Measurements from ENCODE around the gene PRR18.

DNA sequence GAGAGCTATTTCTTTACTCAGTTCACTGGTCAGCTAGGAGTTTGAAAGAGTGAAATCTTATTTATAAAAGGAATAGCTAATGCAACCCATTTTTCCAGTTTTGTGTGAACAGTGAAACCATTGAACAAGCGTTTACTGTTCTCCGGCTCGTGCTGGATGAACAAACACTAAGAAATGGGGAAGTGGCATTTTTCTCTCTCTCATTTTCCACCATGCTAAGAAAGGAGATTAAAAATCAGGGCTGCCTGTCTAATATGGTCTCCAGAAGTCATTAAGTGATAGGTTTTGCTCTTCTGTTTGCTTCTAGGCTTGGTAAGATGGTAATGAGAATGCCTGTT, 34.9 kb upstream of the PRR18 start:
- TF ChIP-seq, protein P1, sequence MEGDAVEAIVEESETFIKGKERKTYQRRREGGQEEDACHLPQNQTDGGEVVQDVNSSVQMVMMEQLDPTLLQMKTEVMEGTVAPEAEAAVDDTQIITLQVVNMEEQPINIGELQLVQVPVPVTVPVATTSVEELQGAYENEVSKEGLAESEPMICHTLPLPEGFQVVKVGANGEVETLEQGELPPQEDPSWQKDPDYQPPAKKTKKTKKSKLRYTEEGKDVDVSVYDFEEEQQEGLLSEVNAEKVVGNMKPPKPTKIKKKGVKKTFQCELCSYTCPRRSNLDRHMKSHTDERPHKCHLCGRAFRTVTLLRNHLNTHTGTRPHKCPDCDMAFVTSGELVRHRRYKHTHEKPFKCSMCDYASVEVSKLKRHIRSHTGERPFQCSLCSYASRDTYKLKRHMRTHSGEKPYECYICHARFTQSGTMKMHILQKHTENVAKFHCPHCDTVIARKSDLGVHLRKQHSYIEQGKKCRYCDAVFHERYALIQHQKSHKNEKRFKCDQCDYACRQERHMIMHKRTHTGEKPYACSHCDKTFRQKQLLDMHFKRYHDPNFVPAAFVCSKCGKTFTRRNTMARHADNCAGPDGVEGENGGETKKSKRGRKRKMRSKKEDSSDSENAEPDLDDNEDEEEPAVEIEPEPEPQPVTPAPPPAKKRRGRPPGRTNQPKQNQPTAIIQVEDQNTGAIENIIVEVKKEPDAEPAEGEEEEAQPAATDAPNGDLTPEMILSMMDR (IDR thresholded peaks at IDR 0.05) = no peak
- no peak for TF ChIP-seq POLR2A (IDR thresholded peaks at IDR 0.05)

Data from lower leg skin (tissue), 3 donors.